HepG2 (cell line): ENCODE measurements around the gene PIGX. TPM values are rescaled to one million over a fixed set of nuclear protein-coding genes. Genes with fewer than 3 reads are reported as not detected.
A peak's percentile ranks its signal among the peaks of the same experiment; 100 is the strongest.

ENCODE experiments used
- ARID5B ChIP-seq: IDR thresholded peaks from 2 replicates; pipeline ENCODE4 v1.4.0; 2020; ENCODE audit warnings: mild to moderate bottlenecking, missing genetic modification reagents
- CCDC6 ChIP-seq: sonication (generic); formaldehyde crosslinking; IDR thresholded peaks from 2 replicates; pipeline ENCODE4 v1.8.1; 2022; ENCODE audit warnings: mild to moderate bottlenecking, missing genetic modification reagents, moderate library complexity
- CEBPB ChIP-seq: IDR thresholded peaks from 2 replicates; pipeline ENCODE4 v1.6.1; 2011; ENCODE audit warnings: low read depth, low read length, improper control_type of control experiment, borderline replicate concordance
- CREB1 ChIP-seq, 2 experiments: fragments of 450-650 bp in 1 of 2; IDR thresholded peaks; 2 replicates each; pipeline ENCODE4 v1.6.1; 2016 to 2017; ENCODE audit warnings: control low read depth in 1 of 2, mild to moderate bottlenecking in 1 of 2, missing compliant biosample characterization in 1 of 2, missing genetic modification characterization in 1 of 2
- DRAP1 ChIP-seq: IDR thresholded peaks from 2 replicates; pipeline ENCODE4 v1.6.1; 2016; ENCODE audit warnings: missing genetic modification reagents, missing compliant biosample characterization
- EP300 ChIP-seq, 3 experiments: sonication (generic) in 1 of 3; formaldehyde crosslinking in 1 of 3; IDR thresholded peaks; 2 replicates each; pipeline versions ENCODE4 v1.5.1 to v1.6.1; 2011 to 2020; ENCODE audit warnings: low read depth in 2 of 3, low read length in 2 of 3, borderline replicate concordance in 1 of 3, improper control_type of control experiment in 1 of 3, mild to moderate bottlenecking in 1 of 3, missing genetic modification reagents in 1 of 3, moderate library complexity in 1 of 3
- FOXA1 ChIP-seq, 2 experiments: fragments of 450-650 bp in 1 of 2; sonication (generic) in 1 of 2; formaldehyde crosslinking in 1 of 2; IDR thresholded peaks; 2 replicates each; pipeline versions ENCODE4 v1.4.0 to v1.6.1; 2016 to 2020; ENCODE audit warnings: missing genetic modification reagents in 1 of 2
- FUBP1 ChIP-seq: sonication (generic); formaldehyde crosslinking; IDR thresholded peaks from 2 replicates; pipeline ENCODE4 v1.5.1; 2020; ENCODE audit warnings: missing genetic modification reagents, mild to moderate bottlenecking, borderline replicate concordance
- GATA4 ChIP-seq: sonication (generic); IDR thresholded peaks from 2 replicates; pipeline ENCODE4 v1.6.1; 2016; ENCODE audit warnings: antibody characterized with exemption, low read depth, borderline replicate concordance
- HOXA5 ChIP-seq: sonication (generic); formaldehyde crosslinking; IDR thresholded peaks from 2 replicates; pipeline ENCODE4 v1.4.0; 2020; ENCODE audit warnings: missing genetic modification reagents
- HOXA7 ChIP-seq: sonication (generic); formaldehyde crosslinking; IDR thresholded peaks from 2 replicates; pipeline ENCODE4 v1.8.1; 2022; ENCODE audit warnings: mild to moderate bottlenecking, missing genetic modification reagents, moderate library complexity
- IKZF4 ChIP-seq: sonication (generic); formaldehyde crosslinking; IDR thresholded peaks from 2 replicates; pipeline ENCODE4 v1.5.1; 2020; ENCODE audit warnings: borderline replicate concordance, mild to moderate bottlenecking, low read depth, missing genetic modification reagents; ENCODE audit errors: not compliant biosample characterization
- KLF13 ChIP-seq: sonication (generic); formaldehyde crosslinking; IDR thresholded peaks from 2 replicates; pipeline ENCODE4 v1.4.0; 2020; ENCODE audit warnings: mild to moderate bottlenecking, missing genetic modification reagents
- MIER3 ChIP-seq: IDR thresholded peaks from 2 replicates; pipeline ENCODE4 v1.6.1; 2016; ENCODE audit warnings: missing compliant biosample characterization, borderline replicate concordance
- RBM22 ChIP-seq: fragments of 200-400 bp; formaldehyde crosslinking; optimal IDR thresholded peaks from 2 replicates; pipeline ENCODE3; 2017; ENCODE audit warnings: mild to moderate bottlenecking, low read length, moderate library complexity
- SOX5 ChIP-seq: IDR thresholded peaks from 2 replicates; pipeline ENCODE4 v1.6.1; 2016; ENCODE audit warnings: borderline replicate concordance
- SP5 ChIP-seq: IDR thresholded peaks from 2 replicates; pipeline ENCODE4 v1.6.1; 2016; ENCODE audit warnings: low read depth, borderline replicate concordance
- TEAD2 ChIP-seq: sonication (generic); formaldehyde crosslinking; IDR thresholded peaks from 2 replicates; pipeline ENCODE4 v1.9.0; 2021; ENCODE audit warnings: missing genetic modification reagents
- TEAD3 ChIP-seq: optimal IDR thresholded peaks from 2 replicates; pipeline ENCODE3; 2016; ENCODE audit warnings: borderline replicate concordance
- TMF1 ChIP-seq: sonication (generic); formaldehyde crosslinking; IDR thresholded peaks from 2 replicates; pipeline ENCODE4 v1.8.1; 2022; ENCODE audit warnings: low read depth, missing genetic modification reagents
- ZMYM4 ChIP-seq: sonication (generic); formaldehyde crosslinking; IDR thresholded peaks from 2 replicates; pipeline ENCODE4 v1.8.1; 2023; ENCODE audit warnings: mild to moderate bottlenecking, missing genetic modification reagents
- ZNF335 ChIP-seq: sonication (generic); formaldehyde crosslinking; IDR thresholded peaks from 2 replicates; pipeline ENCODE4 v1.4.0; 2020; ENCODE audit warnings: missing genetic modification reagents
- ZNF768 ChIP-seq: sonication (generic); formaldehyde crosslinking; IDR thresholded peaks from 2 replicates; pipeline ENCODE4 v1.4.0; 2020; ENCODE audit warnings: missing genetic modification reagents
- ZNF841 ChIP-seq: sonication (generic); formaldehyde crosslinking; IDR thresholded peaks from 2 replicates; pipeline ENCODE4 v1.8.1; 2023; ENCODE audit warnings: missing genetic modification reagents, borderline replicate concordance
- polyA plus RNA-seq, 8 experiments: library from polyadenylated mRNA; depleted of rRNA in 3 of 8; stranded (reverse) in 7 of 8; unstranded in 1 of 8; fragments of >200 nt; fragmentation: Illumina TruSeq in 4 of 8; extraction: Trizol in 4 of 8; gene quantifications; 2 replicates each; pipeline versions ENCODE4 v1.2.1 to v1.2.3, GENCODE V29; 2011 to 2016; ENCODE audit warnings: low read depth in 4 of 8, missing spikeins in 1 of 8, mixed read lengths in 1 of 8; ENCODE audit not compliant: insufficient read depth in 1 of 8
- total RNA-seq, 5 experiments: library from RNA; depleted of rRNA; stranded (reverse); fragments of >200 nt; fragmentation: Illumina TruSeq; extraction: Trizol; gene quantifications; 2 replicates each; pipeline ENCODE4 v1.2.3, GENCODE V29; 2016; ENCODE audit warnings: low read depth in 1 of 5

The PIGX gene
- total and polyA plus RNA-seq, 2 of the 13 experiments (the other 11 are each of a cell fraction or from before 2014, with no cell fraction given): 13.2 to 21.3 TPM

GRCh38 chr3:196736670-196737374, 24.6 kb downstream of the PIGX start (continued):
- TF ChIP-seq SP5 (0 out of 2 replicates have a peak, but pooled peaks have one; percentile 7), EP300 (IDR thresholded peaks at IDR 0.05; ENCODE audit: low read depth in 2 of 2, low read length in 2 of 2) (peak in 1 of 2 experiments; percentile 61; a peak in 1 of 4 replicates), EP300 (CRISPR knock-in tag; IDR thresholded peaks at IDR 0.05; ENCODE audit: borderline replicate concordance) (peak; percentile 38; the same call in 1 of the 2 replicates), ZNF841 (CRISPR knock-in tag) (no peak), SOX5 (CRISPR knock-in tag) (peak; percentile 53; the same call in 1 of the 2 replicates), TMF1 (CRISPR knock-in tag) (no peak), IKZF4 (no peak), HOXA5 (no peak), HOXA7 (no peak), ZMYM4 (CRISPR knock-in tag) (no peak), FUBP1 (CRISPR knock-in tag) (no peak), RBM22 (no peak), CCDC6 (CRISPR knock-in tag) (no peak), ZNF335 (CRISPR knock-in tag) (no peak), TEAD3 (CRISPR knock-in tag) (peak; percentile 38), MIER3 (CRISPR knock-in tag) (no peak), CREB1 (IDR thresholded peaks at IDR 0.05) (no peak), CREB1 (CRISPR knock-in tag; IDR thresholded peaks at IDR 0.05) (0 out of 2 replicates have a peak, but pooled peaks have one; percentile 10), FOXA1 (IDR thresholded peaks at IDR 0.05) (no peak), FOXA1 (CRISPR knock-in tag; IDR thresholded peaks at IDR 0.05) (0 out of 2 replicates have a peak, but pooled peaks have one; percentile 20), ZNF768 (CRISPR knock-in tag) (no peak), CEBPB (peak; percentile 72), GATA4 (0 out of 2 replicates have a peak, but pooled peaks have one; percentile 54), DRAP1 (no peak), KLF13 (no peak), TEAD2 (CRISPR knock-in tag) (no peak), ARID5B (CRISPR knock-in tag) (0 out of 2 replicates have a peak, but pooled peaks have one; percentile 37)
